A673 (cell line): ENCODE measurements around the gene STAT6.

ENCODE experiments used
- CTCF ChIP-seq: fragments of 300-800, 200-600 bp; sonication (generic); conservative IDR thresholded peaks from 2 replicates; pipeline ENCODE4 v1.5.1; 2017; ENCODE audit warnings: low read depth, mild to moderate bottlenecking, antibody characterized with exemption, low read length, moderate library complexity, mixed read lengths
- EZH2 ChIP-seq: fragments of 200-600 bp; sonication (generic); IDR thresholded peaks from 2 replicates; pipeline ENCODE4 v1.6.1; 2017; ENCODE audit warnings: borderline replicate concordance, low read depth, mild to moderate bottlenecking, mixed read lengths, antibody characterized with exemption, low read length; ENCODE audit not compliant: poor library complexity, severe bottlenecking

- TF ChIP-seq CTCF (no peak), EZH2 (no peak)
Measured at GRCh38 chr12:57095440-57095839, 15.7 kb downstream of the STAT6 start.
